Suppressor macrophage (primary cell): Measurements from ENCODE around the gene ZNF593.
A peak's percentile ranks its signal among the peaks of the same experiment; 100 is the strongest.

Experiments used
- DNase-seq, 4 experiments: peaks; one replicate each; pipeline ENCODE4 v3.0.0-alpha.2; 2020 to 2022
- total RNA-seq, 17 experiments: gene quantifications; one replicate each; lab custom pipeline; 2026; ENCODE audit warnings: mixed read lengths in 6 of 17, inconsistent platforms in 3 of 17; lab: John Stamatoyannopoulos, UW

ZNF593 gene
- total RNA-seq, result 2.4 to 13.7 (median 6.2) reads per million in 17 experiments

DNA sequence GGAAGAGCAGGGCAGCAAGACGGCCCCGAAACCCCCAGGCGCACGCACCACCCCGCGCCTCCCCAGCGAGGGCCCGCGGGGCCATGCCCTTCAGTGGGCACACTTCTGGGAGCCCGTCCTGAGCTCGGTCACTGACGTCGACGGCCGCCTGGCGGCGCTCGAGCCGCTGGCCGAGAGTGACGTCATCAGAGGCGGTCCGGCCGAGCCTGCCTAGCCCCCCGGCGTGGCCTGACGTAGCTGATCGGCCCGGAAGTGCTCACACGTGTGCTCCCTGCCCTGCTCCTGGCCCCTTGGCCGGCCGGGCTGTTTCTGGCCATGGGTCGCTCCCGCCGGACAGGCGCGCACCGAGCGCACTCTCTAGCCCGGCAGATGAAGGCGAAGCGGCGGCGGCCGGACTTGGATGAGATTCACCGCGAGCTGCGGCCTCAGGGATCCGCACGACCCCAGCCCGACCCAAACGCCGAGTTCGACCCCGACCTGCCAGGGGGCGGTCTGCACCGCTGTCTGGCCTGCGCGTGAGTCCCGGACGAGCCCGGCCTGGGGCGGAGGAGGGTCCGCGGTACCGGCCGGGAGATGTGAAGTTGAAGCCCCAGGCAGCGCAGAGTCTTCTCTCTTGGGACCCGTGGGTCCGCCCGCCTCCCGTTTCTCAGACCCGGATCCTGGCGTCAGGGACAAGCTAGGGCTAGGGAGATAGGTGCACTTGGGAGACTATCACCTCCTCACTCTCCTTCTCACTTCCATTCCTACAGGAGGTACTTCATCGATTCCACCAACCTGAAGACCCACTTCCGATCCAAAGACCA lies at the start of gene ZNF593:
TSS of gene ZNF593 (plus strand) at position 240 of the 803 bp plus-strand sequence. CDS start at position 316, 76 bp downstream.
- DNase-seq, result peak; percentile 95 to 98 (median 96)

GRCh38 chr1:26121854-26122773 lies 47.6 kb upstream of the ZNF593 start:
- peak; percentile 44 to 73 (median 64) for DNase-seq

DNA sequence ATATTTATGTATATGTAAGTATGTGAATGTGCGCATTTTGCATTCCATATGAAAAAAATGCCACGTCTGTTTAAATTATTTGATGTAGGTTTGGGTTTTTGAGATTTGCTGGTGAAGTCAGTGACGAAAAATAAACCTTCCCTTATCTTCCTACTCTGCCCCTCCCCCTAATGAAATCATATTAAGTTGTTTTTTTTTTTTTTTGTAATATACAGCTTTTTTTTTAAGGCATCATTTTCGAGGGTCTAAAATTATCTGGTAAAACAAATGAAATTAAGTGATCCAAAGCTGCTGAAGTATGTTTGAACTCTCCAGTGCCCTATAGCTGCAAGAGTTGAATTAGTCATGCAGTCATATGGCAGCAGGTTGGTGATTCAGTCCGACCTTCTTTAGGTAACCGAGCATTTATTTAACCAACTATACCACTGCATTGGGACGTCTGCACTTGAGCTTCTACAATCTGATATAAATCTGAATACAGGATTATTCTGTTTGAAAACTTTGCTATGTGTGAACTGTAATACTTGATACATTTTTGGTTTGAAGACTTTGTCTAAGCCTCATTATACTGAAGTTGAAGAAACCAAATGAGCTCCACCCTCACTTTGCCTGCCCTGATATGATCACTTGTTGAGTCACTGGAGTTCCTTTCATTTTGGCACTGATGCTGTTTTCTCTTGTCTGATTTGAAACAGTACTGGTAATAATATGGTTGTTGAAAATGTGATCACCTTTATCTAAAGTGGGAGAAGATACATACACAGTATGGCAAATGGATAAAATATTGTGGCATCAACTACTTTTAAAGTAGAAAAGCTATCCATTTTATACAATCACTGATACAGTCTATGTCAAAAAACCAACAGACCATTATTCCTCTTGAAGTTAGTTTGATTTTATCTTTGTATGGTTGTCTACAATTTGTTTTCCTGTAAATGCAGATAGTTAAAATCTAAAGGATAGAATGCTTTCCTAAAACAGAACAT lies 46.4 kb upstream of the ZNF593 start:
- peak in 3 of 4 experiments; percentile 7 to 29 (median 24) for DNase-seq

- DNase-seq, result no peak
Measured at GRCh38 chr1:26124418-26125331, 45.0 kb upstream of the ZNF593 start.

- DNase-seq, result no peak
Measured at GRCh38 chr1:26125382-26125781, 44.3 kb upstream of the ZNF593 start.

GRCh38 chr1:26125946-26126320 lies 43.8 kb upstream of the ZNF593 start:
- DNase-seq, result no peak

DNA sequence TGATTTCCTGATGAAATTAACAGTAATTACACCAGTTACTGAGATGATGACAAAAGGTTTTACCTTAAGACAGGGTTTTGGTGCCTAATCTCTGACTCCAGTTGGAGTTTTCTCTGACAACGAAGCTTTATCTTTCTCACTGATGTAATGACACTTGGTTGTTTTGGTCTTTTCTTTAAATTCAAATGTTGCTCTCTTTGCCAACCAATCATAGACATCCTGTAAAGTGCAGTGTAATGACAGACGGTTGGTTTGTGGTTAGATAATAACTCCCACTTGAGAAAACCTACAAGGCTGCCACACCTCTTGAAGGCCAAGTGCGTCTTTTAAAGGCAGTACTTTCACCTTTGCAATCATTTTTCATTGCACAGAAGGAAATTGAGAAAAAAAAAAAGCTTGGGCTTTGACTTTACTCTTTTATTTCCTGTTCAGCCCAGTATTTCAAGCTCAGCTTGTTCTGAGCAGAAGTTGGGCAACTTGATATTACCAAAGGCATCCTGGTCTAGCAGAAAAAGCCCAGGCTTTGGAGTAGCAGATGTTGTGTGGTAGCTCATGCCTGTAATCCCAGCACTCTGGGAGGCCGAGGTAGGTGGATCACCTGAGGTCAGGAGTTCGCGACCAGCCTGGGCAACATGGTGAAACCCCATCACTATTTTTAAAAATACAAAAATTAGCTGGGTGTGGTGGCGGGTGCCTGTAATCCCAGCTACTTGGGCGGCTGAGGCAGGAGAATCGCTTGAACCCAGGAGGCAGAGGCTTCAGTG lies 43.2 kb upstream of the ZNF593 start:
- DNase-seq, result peak; percentile 48 to 82 (median 74)

DNA sequence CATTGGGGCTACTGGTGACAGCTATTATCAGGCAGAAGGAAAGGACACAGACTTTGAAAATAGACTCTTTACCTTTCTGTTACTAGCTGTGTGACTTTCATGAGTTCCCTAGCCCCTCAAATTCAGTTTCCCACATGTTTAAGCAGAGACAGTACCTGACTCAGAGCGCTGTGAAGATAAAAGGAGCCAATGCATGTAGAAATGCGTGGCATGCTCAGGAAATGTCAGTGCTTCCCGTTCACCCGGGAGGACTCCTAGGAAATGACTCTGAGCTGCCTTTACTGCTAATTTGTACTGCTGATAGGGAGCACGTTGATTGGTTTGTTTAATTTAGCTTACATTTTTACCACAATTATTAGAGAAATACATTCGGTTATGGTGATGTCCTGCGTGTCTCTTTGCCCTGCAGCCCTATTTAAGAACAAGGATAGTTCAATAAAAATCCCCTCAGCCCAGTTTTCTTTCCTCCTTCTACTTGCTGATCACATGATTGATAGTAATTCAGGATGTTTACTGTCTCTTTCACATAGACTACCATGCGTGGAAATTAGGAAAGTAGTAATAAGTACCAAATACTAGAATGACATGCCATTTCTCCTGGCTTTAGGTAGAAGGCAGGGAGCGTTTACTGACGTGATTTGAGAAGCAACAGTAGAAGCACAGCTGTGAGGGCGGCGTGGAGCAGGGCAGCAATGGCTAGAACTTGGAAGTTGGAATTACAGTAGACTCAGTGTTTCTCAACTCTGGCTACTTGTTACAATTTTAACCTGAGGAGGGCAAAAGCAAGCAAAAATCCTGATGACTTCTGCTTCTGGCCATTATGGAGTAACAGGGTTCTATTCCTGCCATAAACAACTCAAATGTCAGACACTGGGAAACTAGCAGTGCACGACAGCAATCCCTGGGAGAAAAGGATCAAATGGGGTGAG lies 42.2 kb upstream of the ZNF593 start:
- DNase-seq, result peak; percentile 41 to 68 (median 63)

GRCh38 chr1:26129778-26130177 lies 39.9 kb upstream of the ZNF593 start:
- DNase-seq, result no peak

DNA sequence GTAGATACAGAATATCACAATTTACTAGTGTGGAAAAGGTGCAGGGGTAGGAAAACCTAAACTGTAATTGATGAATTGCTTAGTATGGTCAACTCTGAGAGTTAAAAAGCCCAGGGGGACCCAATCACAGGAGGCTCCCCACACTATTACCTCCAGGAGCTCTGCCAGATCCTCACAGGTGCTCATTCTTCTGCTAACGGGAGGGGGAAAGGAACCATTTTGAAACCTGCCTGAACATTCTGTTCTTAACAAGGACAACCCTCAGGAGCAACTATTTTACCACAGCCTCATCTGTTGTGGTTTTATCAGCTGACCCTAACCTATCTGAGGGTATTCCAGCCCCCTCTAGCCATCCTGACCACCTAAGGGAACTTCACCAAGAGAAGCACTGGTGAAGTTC lies 39.0 kb upstream of the ZNF593 start:
- no peak for DNase-seq

DNA sequence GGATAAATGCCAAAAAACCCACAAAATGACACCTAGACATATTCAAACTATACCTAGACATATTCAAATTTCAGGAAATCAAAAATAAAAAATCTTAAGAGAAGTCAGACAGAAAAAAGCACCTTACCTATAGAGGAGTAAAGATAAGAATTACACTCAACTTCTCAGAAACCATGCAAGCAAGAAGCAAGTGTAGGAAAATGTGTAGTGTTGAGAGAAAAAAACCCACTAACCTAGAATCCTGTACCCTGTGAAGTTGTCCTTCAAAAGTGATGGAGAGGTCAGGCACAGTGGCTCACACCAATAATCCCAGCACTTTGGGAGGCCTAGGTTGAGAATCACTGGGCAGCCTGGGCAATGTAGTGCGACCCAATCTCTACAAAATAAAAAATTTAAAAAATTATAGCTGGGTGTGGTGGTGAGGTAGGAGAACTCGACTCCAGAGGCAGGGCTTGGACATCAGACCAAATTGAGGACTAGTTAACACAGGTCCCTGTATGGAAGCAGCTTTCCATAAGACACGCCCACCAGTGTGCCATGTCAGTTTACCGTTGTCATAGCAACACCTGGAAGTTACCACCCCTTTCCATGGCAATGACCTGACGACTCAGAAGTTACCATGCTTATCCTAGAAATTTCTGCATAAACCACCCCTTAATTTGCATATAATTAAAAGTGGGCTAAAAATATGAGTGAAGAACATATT lies 37.4 kb upstream of the ZNF593 start:
- DNase-seq, result no peak

DNA sequence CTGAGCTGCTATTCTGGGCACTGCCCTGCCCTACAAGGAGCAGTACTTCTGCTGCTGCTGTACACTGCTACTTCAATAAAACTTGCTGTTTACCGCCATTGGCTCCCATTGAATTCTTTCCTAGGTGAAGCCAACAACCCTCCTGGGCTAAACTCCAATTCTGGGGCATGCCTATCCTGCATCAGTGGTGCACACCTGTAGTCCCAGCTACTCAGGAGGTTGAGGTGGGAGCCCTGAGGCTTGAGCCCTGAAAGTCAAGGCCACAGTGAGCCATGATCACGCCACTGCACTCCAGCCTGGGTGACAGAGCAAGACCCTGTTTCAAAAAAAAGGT lies 36.9 kb upstream of the ZNF593 start:
- no peak for DNase-seq

- DNase-seq, result no peak
Measured at GRCh38 chr1:26134466-26134865, 35.2 kb upstream of the ZNF593 start.

- no peak for DNase-seq
Measured at GRCh38 chr1:26138974-26139558, 30.6 kb upstream of the ZNF593 start.

GRCh38 chr1:26142159-26142558 lies 27.5 kb upstream of the ZNF593 start:
- no peak for DNase-seq

DNA sequence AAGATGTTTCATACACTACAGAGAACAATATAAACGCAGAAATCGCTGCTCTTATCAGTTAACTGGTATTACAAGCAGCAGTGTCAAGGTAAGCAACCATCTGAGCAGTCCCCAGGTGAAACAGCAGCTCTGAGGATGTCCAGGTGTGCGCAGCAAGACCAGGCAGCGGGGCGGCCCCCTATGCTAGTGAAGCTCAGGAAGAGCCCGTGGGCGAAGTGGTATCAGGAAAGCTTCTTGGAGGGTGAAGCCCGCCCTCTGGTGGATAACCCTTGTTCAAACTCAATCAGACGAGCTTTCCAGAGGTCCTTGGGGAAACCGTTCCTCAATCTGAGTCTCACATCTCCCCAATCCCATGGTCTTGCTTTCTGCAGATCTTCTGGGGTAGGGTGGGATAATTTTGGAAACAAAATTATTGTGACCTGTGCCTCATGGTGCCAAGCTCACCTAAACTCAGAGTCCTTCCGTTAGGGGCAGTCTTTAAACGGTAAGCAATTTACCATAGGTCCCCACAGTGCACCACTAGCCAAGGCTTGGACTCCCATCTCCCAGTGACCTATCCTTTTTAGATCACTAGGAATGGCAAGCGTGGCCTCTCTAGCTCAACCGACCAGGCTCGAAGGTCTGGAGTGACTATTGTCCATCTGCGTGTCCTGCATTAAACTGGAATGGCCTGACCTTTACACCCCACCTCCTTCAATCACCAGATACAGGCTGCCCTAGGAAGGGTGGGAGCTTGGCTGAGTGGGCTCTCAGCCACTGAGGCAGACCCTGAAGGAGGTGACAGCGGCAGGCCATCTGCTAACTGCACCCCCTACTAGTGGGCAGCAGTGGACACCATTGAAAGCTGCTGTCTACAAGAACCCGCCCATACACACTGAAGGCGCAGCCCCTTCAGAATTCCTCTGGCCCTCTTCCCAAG lies 24.4 kb upstream of the ZNF593 start:
- DNase-seq, result peak; percentile 89 to 93 (median 90)

DNA sequence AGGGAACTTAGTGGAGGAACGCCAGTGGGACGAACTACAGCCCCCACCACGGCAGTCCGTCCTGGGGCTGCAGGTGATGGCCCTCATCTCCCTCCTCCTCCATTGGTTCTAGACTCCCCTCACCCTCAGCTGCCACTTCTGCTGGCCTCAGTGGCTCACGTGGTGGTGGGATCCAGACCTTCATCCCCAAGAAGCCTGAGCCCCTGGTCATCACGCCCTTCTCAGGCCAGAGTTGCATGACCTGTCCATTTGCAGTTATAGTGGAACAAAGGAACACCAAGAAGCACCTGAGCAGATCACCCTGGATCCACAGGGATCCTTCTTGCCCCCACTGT lies 23.8 kb upstream of the ZNF593 start:
- no peak for DNase-seq
